ENCODE results near the gene SPAG9. TPM values are rescaled to one million over a fixed set of nuclear protein-coding genes. Genes with fewer than 3 reads are reported as not detected.

Gene SPAG9
- total RNA-seq, 1 donor from 2014 or later, result 48.2 TPM

DNA sequence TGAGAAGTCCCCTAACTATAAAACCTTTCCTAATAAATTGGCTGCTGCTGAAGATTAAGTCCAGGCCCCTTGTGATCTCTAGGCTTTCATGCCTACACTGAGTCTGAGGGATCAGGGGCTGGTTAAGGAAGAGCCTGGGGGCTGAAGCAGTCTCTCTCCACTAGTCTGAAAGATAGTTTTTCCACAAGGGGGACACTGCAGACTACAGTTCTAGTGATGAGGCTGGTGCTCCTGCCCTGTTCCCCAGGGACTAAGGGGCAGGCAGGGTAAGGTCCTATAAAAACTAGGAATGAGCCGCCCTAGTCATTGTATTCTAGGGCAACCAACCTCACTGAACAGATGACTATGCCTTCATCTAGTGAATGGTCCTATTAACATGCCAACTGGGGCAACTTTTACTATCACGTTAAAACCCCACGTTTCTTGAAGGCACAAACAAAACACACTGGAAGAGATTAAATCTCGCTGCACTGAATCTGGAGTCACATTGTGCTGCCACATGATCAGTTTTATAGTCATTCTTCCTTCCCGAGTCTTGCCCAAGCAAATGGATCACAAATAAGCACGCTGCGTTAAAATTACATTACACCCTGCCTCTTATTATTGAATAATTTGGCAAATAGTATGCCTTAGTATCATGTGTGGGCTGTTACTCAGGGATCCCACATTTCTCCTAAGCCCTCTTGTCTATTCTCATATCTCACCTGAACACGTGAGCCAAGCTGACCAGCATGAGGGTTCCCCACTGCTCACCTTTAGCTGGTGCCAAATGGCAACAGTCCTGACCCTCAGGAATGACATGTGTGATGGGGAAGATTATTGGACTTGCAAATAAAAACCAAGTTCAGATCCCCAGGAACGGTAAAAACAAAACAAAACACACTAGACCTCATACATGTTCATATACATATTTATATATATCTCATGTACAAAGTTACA is 159.1 kb downstream of the SPAG9 start:
- no peak for DNase-seq (ENCODE audit: low read depth)
- TF ChIP-seq, protein P1, sequence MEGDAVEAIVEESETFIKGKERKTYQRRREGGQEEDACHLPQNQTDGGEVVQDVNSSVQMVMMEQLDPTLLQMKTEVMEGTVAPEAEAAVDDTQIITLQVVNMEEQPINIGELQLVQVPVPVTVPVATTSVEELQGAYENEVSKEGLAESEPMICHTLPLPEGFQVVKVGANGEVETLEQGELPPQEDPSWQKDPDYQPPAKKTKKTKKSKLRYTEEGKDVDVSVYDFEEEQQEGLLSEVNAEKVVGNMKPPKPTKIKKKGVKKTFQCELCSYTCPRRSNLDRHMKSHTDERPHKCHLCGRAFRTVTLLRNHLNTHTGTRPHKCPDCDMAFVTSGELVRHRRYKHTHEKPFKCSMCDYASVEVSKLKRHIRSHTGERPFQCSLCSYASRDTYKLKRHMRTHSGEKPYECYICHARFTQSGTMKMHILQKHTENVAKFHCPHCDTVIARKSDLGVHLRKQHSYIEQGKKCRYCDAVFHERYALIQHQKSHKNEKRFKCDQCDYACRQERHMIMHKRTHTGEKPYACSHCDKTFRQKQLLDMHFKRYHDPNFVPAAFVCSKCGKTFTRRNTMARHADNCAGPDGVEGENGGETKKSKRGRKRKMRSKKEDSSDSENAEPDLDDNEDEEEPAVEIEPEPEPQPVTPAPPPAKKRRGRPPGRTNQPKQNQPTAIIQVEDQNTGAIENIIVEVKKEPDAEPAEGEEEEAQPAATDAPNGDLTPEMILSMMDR (conservative IDR thresholded peaks at IDR 0.05; ENCODE audit: low read depth, low read length), result no peak
- no peak overlapping the region for H3K4me3 ChIP-seq (ENCODE audit: low read depth, low read length)

DNA sequence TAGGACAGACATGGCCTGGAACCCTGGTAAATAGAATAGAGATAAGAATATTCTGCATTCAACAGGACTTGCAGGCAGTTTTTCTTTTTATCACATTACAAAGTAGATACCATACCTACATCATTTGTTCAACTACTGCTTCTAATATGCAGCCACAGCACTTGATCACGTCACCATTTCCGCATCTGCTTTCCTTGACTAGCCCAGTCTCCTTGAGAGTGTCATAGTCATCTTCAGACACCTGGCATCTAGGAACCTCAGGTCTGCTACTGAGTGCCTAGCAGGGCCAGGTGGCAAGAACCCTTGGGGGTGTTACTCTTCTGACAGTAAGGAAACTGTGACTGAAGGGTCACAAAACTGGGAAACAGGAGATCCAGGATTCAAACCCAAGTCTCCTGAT is 161.3 kb downstream of the SPAG9 start:
- H3K4me3 ChIP-seq (ENCODE audit: low read depth, low read length), result no peak overlapping the region
- TF ChIP-seq, protein P1 (conservative IDR thresholded peaks at IDR 0.05; ENCODE audit: low read depth, low read length), result no peak
- DNase-seq (ENCODE audit: low read depth), result no peak

DNA sequence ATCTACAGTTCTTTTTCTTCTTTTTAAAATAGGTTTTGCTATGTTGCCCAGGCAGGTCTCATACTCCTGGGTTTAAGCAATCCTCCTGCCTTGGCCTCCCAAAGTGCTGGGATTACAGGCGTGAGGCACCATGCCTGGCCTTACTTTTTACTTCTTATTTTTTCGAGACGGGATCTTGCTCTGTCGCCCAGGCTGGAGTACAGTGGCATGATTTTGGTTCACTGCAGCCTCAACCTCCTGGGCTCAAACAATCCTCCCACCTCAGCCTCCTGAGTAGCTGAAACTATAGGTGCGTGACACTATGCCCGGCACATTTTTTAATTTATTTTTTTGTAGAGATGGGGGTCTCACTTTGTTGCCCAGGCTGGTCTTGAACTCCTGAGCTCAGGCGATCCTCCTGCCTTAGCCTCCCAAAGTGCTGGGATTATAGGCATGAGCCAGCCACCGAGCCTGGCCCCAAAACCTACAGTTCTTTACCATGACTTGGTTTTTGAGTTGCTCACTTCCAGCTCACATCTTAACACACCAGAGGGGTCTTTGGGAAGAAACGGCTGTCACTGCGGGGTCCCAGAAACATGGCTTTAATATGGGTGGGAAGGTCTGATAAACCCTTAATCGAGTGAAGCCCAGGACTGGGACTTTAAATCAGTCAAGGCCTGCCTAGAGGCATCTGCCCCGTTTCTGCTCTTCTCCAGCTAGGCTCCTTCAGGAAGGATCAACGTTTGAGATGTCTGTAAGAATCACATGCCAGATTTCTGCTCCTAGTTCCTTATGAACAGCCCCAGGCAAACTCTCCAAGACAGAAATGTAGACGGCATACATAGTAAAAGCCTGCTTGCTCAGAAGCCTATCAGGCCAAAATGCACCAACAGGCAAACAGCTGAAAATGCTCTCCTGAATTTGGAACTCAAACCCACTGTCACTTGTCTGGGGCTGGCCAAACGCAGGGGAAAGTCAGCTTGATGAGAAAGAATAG is 162.8 kb downstream of the SPAG9 start:
- no peak for DNase-seq (ENCODE audit: low read depth)
- TF ChIP-seq, protein P1 (conservative IDR thresholded peaks at IDR 0.05; ENCODE audit: low read depth, low read length), result no peak
- H3K4me3 ChIP-seq (ENCODE audit: low read depth, low read length), result no peak overlapping the region

DNA sequence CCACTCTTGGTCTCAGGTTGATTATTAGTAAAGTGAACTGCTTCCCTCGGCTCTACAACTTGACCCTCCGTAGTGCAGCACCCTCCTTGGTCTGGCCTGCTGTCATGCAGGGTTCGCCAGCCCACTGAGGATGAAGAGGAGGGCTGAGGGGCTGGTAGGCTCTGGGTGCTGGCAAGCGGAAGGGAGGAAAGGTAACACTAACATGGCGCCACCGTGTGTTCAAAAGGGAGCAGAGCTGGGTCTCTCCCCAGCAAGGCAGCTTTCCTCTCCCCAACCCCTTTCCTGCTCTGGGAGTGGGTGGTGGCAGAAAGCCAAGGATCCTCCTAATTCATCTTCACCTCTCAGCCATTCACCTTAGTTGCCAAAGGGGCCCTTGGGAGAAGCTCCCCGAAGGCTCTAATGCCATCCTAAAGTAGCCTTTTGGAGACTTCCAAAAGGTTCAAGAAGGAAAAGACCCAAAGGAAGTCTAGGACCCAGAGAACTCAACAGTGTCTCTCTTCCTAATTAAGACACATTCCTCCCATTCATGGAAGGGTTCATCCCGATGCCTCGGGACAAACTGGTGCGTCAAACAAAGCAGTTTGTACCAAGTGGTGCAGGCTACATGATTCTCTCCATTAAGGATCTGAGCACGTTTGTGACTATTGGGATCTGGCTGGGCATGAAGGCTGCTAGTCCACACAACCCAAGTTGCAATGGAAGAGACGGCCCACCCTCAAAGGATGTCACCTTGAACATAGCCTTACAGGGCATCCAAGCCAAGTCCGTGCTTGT is 163.7 kb downstream of the SPAG9 start:
- TF ChIP-seq, protein P1 (conservative IDR thresholded peaks at IDR 0.05; ENCODE audit: low read depth, low read length), result peak; percentile 81
- no peak for DNase-seq (ENCODE audit: low read depth)
- H3K4me3 ChIP-seq (ENCODE audit: low read depth, low read length), result no peak overlapping the region

DNA sequence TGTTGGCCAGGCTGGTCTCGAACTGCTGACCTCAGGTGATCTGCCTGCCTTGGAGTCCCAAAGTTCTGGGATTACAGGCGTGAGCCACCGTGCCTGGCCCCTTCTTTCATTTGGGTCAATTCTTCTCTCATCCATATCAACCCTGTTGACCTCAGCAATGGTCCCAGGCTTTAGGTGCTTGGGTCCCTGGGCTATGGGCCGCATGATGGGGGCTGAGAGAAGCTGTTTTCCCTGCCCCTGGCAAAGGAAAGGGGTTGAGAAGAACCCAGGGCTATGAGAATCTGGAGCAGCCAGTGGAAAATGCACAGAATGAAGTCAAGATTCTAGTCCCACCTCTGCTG is 164.3 kb downstream of the SPAG9 start:
- TF ChIP-seq, protein P1 (conservative IDR thresholded peaks at IDR 0.05; ENCODE audit: low read depth, low read length), result no peak
- no peak for DNase-seq (ENCODE audit: low read depth)
- no peak overlapping the region for H3K4me3 ChIP-seq (ENCODE audit: low read depth, low read length)

DNA sequence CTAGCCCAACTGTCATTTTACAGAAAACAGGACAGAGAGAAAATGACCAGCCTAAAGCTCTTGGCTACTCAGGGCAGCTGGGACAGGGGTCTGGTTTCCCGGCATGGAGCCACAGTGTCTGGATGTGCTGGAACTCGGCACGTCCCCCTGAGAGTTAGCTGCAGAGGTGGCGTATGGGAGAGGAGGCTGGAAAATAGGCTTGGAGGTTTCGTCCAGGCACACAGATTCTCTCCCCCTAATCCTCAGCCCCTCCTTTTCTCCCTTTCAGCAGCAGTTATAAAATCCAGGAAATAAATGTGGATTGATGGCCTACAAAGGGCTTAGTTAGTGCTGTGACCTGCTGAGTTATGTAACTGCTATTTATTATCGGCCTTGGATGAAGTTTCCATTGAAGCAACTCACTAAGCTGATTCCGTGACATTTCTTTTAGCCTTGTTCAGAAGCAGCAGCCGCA is 165.0 kb downstream of the SPAG9 start:
- H3K4me3 ChIP-seq (ENCODE audit: low read depth, low read length), result no peak overlapping the region
- TF ChIP-seq, protein P1 (conservative IDR thresholded peaks at IDR 0.05; ENCODE audit: low read depth, low read length), result no peak

More for the DNA sequence above, 165.0 kb downstream of the SPAG9 start:
- no peak for DNase-seq (ENCODE audit: low read depth)
